Neural cell (in vitro differentiated cells): ENCODE measurements around the gene FGFR4. TPM values are rescaled to one million over a fixed set of nuclear protein-coding genes. Genes with fewer than 3 reads are reported as not detected.

ENCODE experiments used
- H2AFZ ChIP-seq: fragments of 200-600, 300-800 bp; sonication (generic), shearing (Covaris generic); 2 replicates; pipeline ENCODE4 v1.6.0; 2014; ENCODE audit warnings: low read depth, mild to moderate bottlenecking, antibody characterized with exemption, low read length, moderate library complexity
- H3F3A ChIP-seq: fragments of 200-600 bp; shearing (Covaris generic); 2 replicates; pipeline ENCODE4 v1.6.1; 2016; ENCODE audit warnings: mild to moderate bottlenecking, moderate library complexity, mixed read lengths, antibody characterized with exemption, low read length; ENCODE audit not compliant: insufficient read depth, poor library complexity, severe bottlenecking
- H3K27ac ChIP-seq: fragments of 200-600, 300-800 bp; sonication (generic), shearing (Covaris generic); 2 replicates; pipeline ENCODE4 v1.5.1; 2014; ENCODE audit warnings: mild to moderate bottlenecking, low read length, moderate library complexity
- H3K27me3 ChIP-seq: fragments of 300-800, 200-600 bp; sonication (generic), shearing (Covaris generic); 2 replicates; pipeline ENCODE4 v1.6.0; 2014; ENCODE audit warnings: mild to moderate bottlenecking, low read depth, low read length, moderate library complexity; ENCODE audit not compliant: insufficient read depth
- H3K36me3 ChIP-seq: fragments of 300-800, 200-600 bp; sonication (generic), shearing (Covaris generic); 2 replicates; pipeline ENCODE4 v1.5.1; 2014; ENCODE audit warnings: mild to moderate bottlenecking, antibody characterized with exemption, low read length, moderate library complexity; ENCODE audit not compliant: insufficient read depth
- H3K4me2 ChIP-seq: fragments of 300-800, 200-600 bp; sonication (generic), shearing (Covaris generic); 2 replicates; pipeline ENCODE4 v1.6.0; 2014; ENCODE audit warnings: mild to moderate bottlenecking, low read length
- H3K4me3 ChIP-seq: fragments of 300-800, 200-600 bp; sonication (generic), shearing (Covaris generic); 2 replicates; pipeline ENCODE4 v1.5.1; 2014; ENCODE audit warnings: mild to moderate bottlenecking, low read length, moderate library complexity
- H3K79me2 ChIP-seq: fragments of 200-600 bp; shearing (Covaris generic); replicated peaks from 2 replicates; pipeline ENCODE4 v1.6.0; 2014; ENCODE audit warnings: mild to moderate bottlenecking, low read length, moderate library complexity; ENCODE audit not compliant: insufficient read depth
- H3K9ac ChIP-seq: fragments of 300-800, 200-600 bp; sonication (generic), shearing (Covaris generic); 2 replicates; pipeline ENCODE4 v1.6.1; 2016; ENCODE audit warnings: mild to moderate bottlenecking, low read length, mixed read lengths
- H3K9me2 ChIP-seq: fragments of 200-600 bp; shearing (Covaris generic); 2 replicates; pipeline ENCODE4 v1.6.1; 2016; ENCODE audit warnings: mild to moderate bottlenecking, low read length, mixed read lengths; ENCODE audit not compliant: insufficient read depth
- H3K9me3 ChIP-seq: fragments of 200-600, 300-800 bp; sonication (generic), shearing (Covaris generic); 2 replicates; pipeline ENCODE4 v1.6.1; 2016; ENCODE audit warnings: mild to moderate bottlenecking, mixed run types, low read length, moderate library complexity, mixed read lengths
- H4K20me1 ChIP-seq: fragments of 200-600 bp; shearing (Covaris generic); 2 replicates; pipeline ENCODE4 v1.6.1; 2016; ENCODE audit warnings: mild to moderate bottlenecking, mixed run types; ENCODE audit not compliant: insufficient read depth
- EP300 ChIP-seq: fragments of 450-650 bp; conservative IDR thresholded peaks from 2 replicates; pipeline ENCODE4 v1.6.1; 2014; ENCODE audit warnings: antibody characterized with exemption, mild to moderate bottlenecking, moderate library complexity; ENCODE audit not compliant: poor library complexity, severe bottlenecking
- EZH2 ChIP-seq: fragments of 200-600, 300-800 bp; shearing (Covaris generic), sonication (generic); IDR thresholded peaks from 2 replicates; pipeline ENCODE4 v1.6.1; 2014; ENCODE audit warnings: antibody characterized with exemption, low read length, borderline replicate concordance, mild to moderate bottlenecking; ENCODE audit not compliant: insufficient read depth, poor library complexity, severe bottlenecking
- MXI1 ChIP-seq: fragments of 450-650 bp; conservative IDR thresholded peaks from 2 replicates; pipeline ENCODE4 v1.6.1; 2014; ENCODE audit warnings: antibody characterized with exemption, mild to moderate bottlenecking; ENCODE audit not compliant: poor library complexity, severe bottlenecking
- POLR2AphosphoS5 ChIP-seq: IDR thresholded peaks from 2 replicates; pipeline ENCODE4 v1.6.1; 2012
- RAD21 ChIP-seq: fragments of 450-650 bp; conservative IDR thresholded peaks from 2 replicates; pipeline ENCODE4 v1.6.1; 2014; ENCODE audit warnings: antibody characterized with exemption, mild to moderate bottlenecking, moderate library complexity
- REST ChIP-seq: IDR thresholded peaks from 2 replicates; pipeline ENCODE4 v1.6.1; 2012; ENCODE audit warnings: borderline replicate concordance
- SMC3 ChIP-seq: fragments of 450-650 bp; conservative IDR thresholded peaks from 2 replicates; pipeline ENCODE4 v1.6.1; 2014; ENCODE audit warnings: antibody characterized with exemption, mild to moderate bottlenecking, moderate library complexity; ENCODE audit not compliant: poor library complexity
- TAF1 ChIP-seq: IDR thresholded peaks from 2 replicates; pipeline ENCODE4 v1.6.1; 2012; ENCODE audit warnings: low read depth
- polyA plus RNA-seq: library from polyadenylated mRNA; depleted of rRNA; stranded (reverse); fragments of >200 nt; gene quantifications from 2 replicates; pipeline ENCODE4 v1.2.3, GENCODE V29; 2014
- TF ChIP-seq, protein P1 (sequence below): fragments of 450-650 bp; IDR thresholded peaks from 2 replicates; pipeline ENCODE4 v1.5.1; 2014; ENCODE audit warnings: antibody characterized with exemption, mild to moderate bottlenecking, moderate library complexity; ENCODE audit not compliant: poor library complexity, severe bottlenecking

The FGFR4 gene
- polyA plus RNA-seq, 1 donor from 2014 or later = 14.8 TPM

- H3K36me3 ChIP-seq = no peaks in the 10 kb centered on the region
- H2AFZ ChIP-seq = no peak overlapping the region
- H3K27me3 ChIP-seq = no peaks in the 10 kb centered on the region
- no peaks in the 10 kb centered on the region for H3K79me2 ChIP-seq
- H3K4me3 ChIP-seq = no peak overlapping the region
- H3K9me3 ChIP-seq = no peaks in the 10 kb centered on the region
- H3K4me2 ChIP-seq = no peak overlapping the region
- no peak overlapping the region for H3K27ac ChIP-seq
- H3K9ac ChIP-seq = no peak overlapping the region
- H4K20me1 ChIP-seq = no peaks in the 10 kb centered on the region
- no peak for TF ChIP-seq MXI1
- TF ChIP-seq, protein P1, sequence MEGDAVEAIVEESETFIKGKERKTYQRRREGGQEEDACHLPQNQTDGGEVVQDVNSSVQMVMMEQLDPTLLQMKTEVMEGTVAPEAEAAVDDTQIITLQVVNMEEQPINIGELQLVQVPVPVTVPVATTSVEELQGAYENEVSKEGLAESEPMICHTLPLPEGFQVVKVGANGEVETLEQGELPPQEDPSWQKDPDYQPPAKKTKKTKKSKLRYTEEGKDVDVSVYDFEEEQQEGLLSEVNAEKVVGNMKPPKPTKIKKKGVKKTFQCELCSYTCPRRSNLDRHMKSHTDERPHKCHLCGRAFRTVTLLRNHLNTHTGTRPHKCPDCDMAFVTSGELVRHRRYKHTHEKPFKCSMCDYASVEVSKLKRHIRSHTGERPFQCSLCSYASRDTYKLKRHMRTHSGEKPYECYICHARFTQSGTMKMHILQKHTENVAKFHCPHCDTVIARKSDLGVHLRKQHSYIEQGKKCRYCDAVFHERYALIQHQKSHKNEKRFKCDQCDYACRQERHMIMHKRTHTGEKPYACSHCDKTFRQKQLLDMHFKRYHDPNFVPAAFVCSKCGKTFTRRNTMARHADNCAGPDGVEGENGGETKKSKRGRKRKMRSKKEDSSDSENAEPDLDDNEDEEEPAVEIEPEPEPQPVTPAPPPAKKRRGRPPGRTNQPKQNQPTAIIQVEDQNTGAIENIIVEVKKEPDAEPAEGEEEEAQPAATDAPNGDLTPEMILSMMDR = no peak
- no peak for TF ChIP-seq REST
- TF ChIP-seq POLR2AphosphoS5 = no peak
- H3F3A ChIP-seq = no peaks in the 10 kb centered on the region
- no peaks in the 10 kb centered on the region for H3K9me2 ChIP-seq
These were observed 41.9 kb downstream of the FGFR4 start for GRCh38 chr5:177128551-177128981.

GRCh38 chr5:177130211-177131018 is 43.7 kb downstream of the FGFR4 start:
- H3K9me3 ChIP-seq = no peaks in the 10 kb centered on the region
- H3K4me2 ChIP-seq = no peak overlapping the region
- no peak overlapping the region for H3K4me3 ChIP-seq
- no peak overlapping the region for H3K9ac ChIP-seq
- no peaks in the 10 kb centered on the region for H4K20me1 ChIP-seq
- H3F3A ChIP-seq = no peaks in the 10 kb centered on the region
- H3K27ac ChIP-seq = no peak overlapping the region
- H3K79me2 ChIP-seq = no peaks in the 10 kb centered on the region
- H3K36me3 ChIP-seq = no peaks in the 10 kb centered on the region
- no peak overlapping the region for H2AFZ ChIP-seq
- no peaks in the 10 kb centered on the region for H3K27me3 ChIP-seq
- no peaks in the 10 kb centered on the region for H3K9me2 ChIP-seq
- no peak for TF ChIP-seq REST
- no peak for TF ChIP-seq EZH2
- no peak for TF ChIP-seq MXI1
- no peak for TF ChIP-seq POLR2AphosphoS5
- TF ChIP-seq, protein P1 = no peak
- no peak for TF ChIP-seq TAF1
- TF ChIP-seq SMC3 = no peak
- no peak for TF ChIP-seq RAD21
- no peak for TF ChIP-seq EP300
